Astrocyte (in vitro differentiated cells and primary cell): Measurements from ENCODE around the gene LPAR4. TPM values are rescaled to one million over a fixed set of nuclear protein-coding genes. Genes with fewer than 3 reads are reported as not detected.
"Not testable (repeated sequence)": the region's sequence is repeated elsewhere in the genome, so short reads cannot be mapped to it uniquely, and the experiment has no call there.

Experiments
- DNase-seq: peaks from one replicate; pipeline ENCODE4 v3.0.0-alpha.2; 2010; ENCODE audit warnings: low read depth
- FAIRE-seq: peaks from 2 replicates; lab custom pipeline; 2011; peaks lifted over from hg19 to GRCh38; lab: Jason Lieb, UNC
- H2AFZ ChIP-seq: 2 replicates; pipeline ENCODE4 v1.6.0; 2012; ENCODE audit warnings: low read depth, low read length, inconsistent platforms
- H3K27ac ChIP-seq: 2 replicates; pipeline ENCODE4 v1.5.1; 2011; ENCODE audit warnings: low read depth, low read length, inconsistent platforms
- H3K27me3 ChIP-seq: 2 replicates; pipeline ENCODE4 v1.6.0; 2011; ENCODE audit warnings: low read length, inconsistent platforms; ENCODE audit not compliant: insufficient read depth
- H3K36me3 ChIP-seq: 2 replicates; pipeline ENCODE4 v1.5.1; 2011; ENCODE audit warnings: low read length, inconsistent platforms; ENCODE audit not compliant: insufficient read depth
- H3K4me1 ChIP-seq: 2 replicates; pipeline ENCODE4 v1.5.1; 2011; ENCODE audit warnings: low read length, inconsistent platforms; ENCODE audit not compliant: insufficient read depth
- H3K4me2 ChIP-seq: 2 replicates; pipeline ENCODE4 v1.6.0; 2012; ENCODE audit warnings: low read length, inconsistent platforms
- H3K4me3 ChIP-seq: 2 replicates; pipeline ENCODE4 v1.5.1; 2011; ENCODE audit warnings: low read depth, mild to moderate bottlenecking, low read length, inconsistent platforms; ENCODE audit not compliant: insufficient read depth
- H3K79me2 ChIP-seq: 2 replicates; pipeline ENCODE4 v1.6.0; 2012; ENCODE audit warnings: mild to moderate bottlenecking, low read length, inconsistent platforms; ENCODE audit not compliant: insufficient read depth
- H3K9ac ChIP-seq: 2 replicates; pipeline ENCODE4 v1.6.0; 2012; ENCODE audit warnings: mild to moderate bottlenecking, low read length, inconsistent platforms
- H3K9me3 ChIP-seq: 2 replicates; pipeline ENCODE4 v1.5.1; 2012; ENCODE audit warnings: low read depth, mild to moderate bottlenecking, low read length, inconsistent platforms; ENCODE audit not compliant: insufficient read depth
- H4K20me1 ChIP-seq: 2 replicates; pipeline ENCODE4 v1.6.0; 2012; ENCODE audit warnings: low read length, inconsistent platforms; ENCODE audit not compliant: insufficient read depth
- H3K27ac Mint-ChIP-seq: one replicate; pipeline ENCODE4 v1.8.0; 2021; ENCODE audit warnings: mild to moderate bottlenecking, mixed read lengths; ENCODE audit not compliant: unreplicated experiment
- H3K27me3 Mint-ChIP-seq: one replicate; pipeline ENCODE4 v1.8.0; 2021; ENCODE audit warnings: low read depth, mixed read lengths; ENCODE audit not compliant: unreplicated experiment
- H3K36me3 Mint-ChIP-seq: one replicate; pipeline ENCODE4 v1.8.0; 2021; ENCODE audit warnings: low read depth, mixed read lengths; ENCODE audit not compliant: unreplicated experiment
- H3K4me1 Mint-ChIP-seq: one replicate; pipeline ENCODE4 v1.8.0; 2021; ENCODE audit warnings: low read depth, mixed read lengths; ENCODE audit not compliant: unreplicated experiment
- H3K4me3 Mint-ChIP-seq: one replicate; pipeline ENCODE4 v1.8.0; 2021; ENCODE audit warnings: mild to moderate bottlenecking, moderate library complexity, mixed read lengths; ENCODE audit not compliant: unreplicated experiment
- H3K9me3 Mint-ChIP-seq: one replicate; pipeline ENCODE4 v1.8.0; 2021; ENCODE audit warnings: mild to moderate bottlenecking, mixed read lengths; ENCODE audit not compliant: unreplicated experiment
- EZH2 ChIP-seq: IDR thresholded peaks from 2 replicates; pipeline ENCODE4 v1.6.1; 2012; ENCODE audit warnings: mild to moderate bottlenecking, low read length, inconsistent platforms; ENCODE audit not compliant: insufficient read depth
- total RNA-seq: library from RNA; stranded (reverse); gene quantifications from 2 replicates; pipeline ENCODE4 v1.2.1, GENCODE V29; 2021

Gene LPAR4
- total RNA-seq, 1 donor from 2014 or later: 4.8 TPM

GRCh38 chrX:78801522-78801921 is 54.0 kb downstream of the LPAR4 start:
- Histone ChIP-seq H2AFZ (no peak overlapping the region), H3K4me2 (no peak overlapping the region), H3K27ac (no peak overlapping the region), H3K4me1 (no peaks in the 10 kb centered on the region), H3K4me3 (no peak overlapping the region), H3K79me2 (no peaks in the 10 kb centered on the region), H3K9me3 (no peaks in the 10 kb centered on the region), H3K9ac (no peak overlapping the region), H4K20me1 (no peaks in the 10 kb centered on the region), H3K36me3 (no peaks in the 10 kb centered on the region), H3K27me3 (no peaks in the 10 kb centered on the region)
- Mint-ChIP-seq H3K36me3 (no peaks in the 10 kb centered on the region), H3K27ac (no peak overlapping the region), H3K27me3 (no peaks in the 10 kb centered on the region), H3K9me3 (peaks cover 1% of the 10 kb centered on the region), H3K4me3 (no peak overlapping the region), H3K4me1 (no peaks in the 10 kb centered on the region)
- DNase-seq (no peak), FAIRE-seq (no peak)
- no peak for TF ChIP-seq EZH2

- not testable (repeated sequence) for H3K4me2 ChIP-seq, H3K4me1 ChIP-seq, H3K36me3 ChIP-seq, H3K9me3 ChIP-seq, FAIRE-seq, H3K4me3 ChIP-seq, H4K20me1 ChIP-seq, H3K9me3 Mint-ChIP-seq, H3K27me3 Mint-ChIP-seq, H3K27ac ChIP-seq, H3K27ac Mint-ChIP-seq, H3K79me2 ChIP-seq, H3K9ac ChIP-seq, H3K4me1 Mint-ChIP-seq, H3K4me3 Mint-ChIP-seq, DNase-seq, H3K27me3 ChIP-seq, H2AFZ ChIP-seq, H3K36me3 Mint-ChIP-seq
Observed at GRCh38 chrX:78802526-78802925, 55.0 kb downstream of the LPAR4 start.

Other genes starting within 250 kb of the LPAR4 start
- 0.95 and 1.7 TPM in 2 replicates for gene RTL3, start 88.4 kb upstream of the LPAR4 start, total RNA-seq
- gene P2RY10, start 197.7 kb downstream of the LPAR4 start, total RNA-seq: not detected in 2 replicates